Neutrophil (primary cell): ENCODE results near the gene DOCK3.

ENCODE experiments used
- H3K27ac ChIP-seq: fragments of 200-600 bp; sonication (generic); 2 replicates; pipeline ENCODE4 v1.5.1; 2016; ENCODE audit warnings: mild to moderate bottlenecking, moderate library complexity
- H3K27me3 ChIP-seq: fragments of 200-600 bp; sonication (generic); 2 replicates; pipeline ENCODE4 v1.6.0; 2016; ENCODE audit warnings: mild to moderate bottlenecking
- H3K36me3 ChIP-seq: fragments of 200-600 bp; sonication (generic); 2 replicates; pipeline ENCODE4 v1.5.1; 2017
- H3K4me1 ChIP-seq, 2 experiments: fragments of 200-600 bp in 1 of 2; sonication (generic) in 1 of 2; 1 replicate in 1 of 2; 2 replicates in 1 of 2; pipeline versions ENCODE4 v1.5.1 to v1.6.1; 2013 to 2016; ENCODE audit warnings: low read depth in 1 of 2, low read length in 1 of 2, mild to moderate bottlenecking in 1 of 2, moderate library complexity in 1 of 2; ENCODE audit not compliant: control insufficient read depth in 1 of 2, insufficient read depth in 1 of 2
- H3K4me3 ChIP-seq, 2 experiments: fragments of 200-600 bp in 1 of 2; sonication (generic) in 1 of 2; 1 replicate in 1 of 2; 2 replicates in 1 of 2; pipeline ENCODE4 v1.5.1; 2013 to 2016; ENCODE audit warnings: low read depth in 1 of 2, low read length in 1 of 2, mild to moderate bottlenecking in 1 of 2, moderate library complexity in 1 of 2
- H3K9me3 ChIP-seq: fragments of 200-600 bp; sonication (generic); 2 replicates; pipeline ENCODE4 v1.5.1; 2016
- CTCF ChIP-seq: fragments of 200-600 bp; sonication (generic); IDR thresholded peaks from 2 replicates; pipeline ENCODE4 v1.5.1; 2016; ENCODE audit warnings: antibody characterized with exemption

Gene DOCK3

GRCh38 chr3:51099794-51100535 is 425.2 kb downstream of the DOCK3 start:
- Histone ChIP-seq H3K36me3 (no peaks in the 10 kb centered on the region), H3K4me1 (no peaks in the 10 kb centered on the region), H3K27ac (no peak overlapping the region), H3K9me3 (no peaks in the 10 kb centered on the region), H3K27me3 (no peaks in the 10 kb centered on the region), H3K4me3 (no peak overlapping the region)
- TF ChIP-seq CTCF = no peak

- H3K4me3 ChIP-seq = no peak overlapping the region
- TF ChIP-seq CTCF = no peak
- H3K27me3 ChIP-seq = no peaks in the 10 kb centered on the region
- H3K27ac ChIP-seq = no peak overlapping the region
- no peaks in the 10 kb centered on the region for H3K4me1 ChIP-seq
- no peaks in the 10 kb centered on the region for H3K36me3 ChIP-seq
- H3K9me3 ChIP-seq = no peaks in the 10 kb centered on the region
Measured at GRCh38 chr3:51100536-51100851, 425.8 kb downstream of the DOCK3 start.

- H3K27me3 ChIP-seq = no peaks in the 10 kb centered on the region
- H3K9me3 ChIP-seq = no peaks in the 10 kb centered on the region
- H3K36me3 ChIP-seq = no peaks in the 10 kb centered on the region
- no peak for TF ChIP-seq CTCF
- H3K27ac ChIP-seq = no peak overlapping the region
- H3K4me3 ChIP-seq = no peak overlapping the region
- H3K4me1 ChIP-seq = no peaks in the 10 kb centered on the region
Measured at GRCh38 chr3:51102396-51102795, 427.7 kb downstream of the DOCK3 start.

DNA sequence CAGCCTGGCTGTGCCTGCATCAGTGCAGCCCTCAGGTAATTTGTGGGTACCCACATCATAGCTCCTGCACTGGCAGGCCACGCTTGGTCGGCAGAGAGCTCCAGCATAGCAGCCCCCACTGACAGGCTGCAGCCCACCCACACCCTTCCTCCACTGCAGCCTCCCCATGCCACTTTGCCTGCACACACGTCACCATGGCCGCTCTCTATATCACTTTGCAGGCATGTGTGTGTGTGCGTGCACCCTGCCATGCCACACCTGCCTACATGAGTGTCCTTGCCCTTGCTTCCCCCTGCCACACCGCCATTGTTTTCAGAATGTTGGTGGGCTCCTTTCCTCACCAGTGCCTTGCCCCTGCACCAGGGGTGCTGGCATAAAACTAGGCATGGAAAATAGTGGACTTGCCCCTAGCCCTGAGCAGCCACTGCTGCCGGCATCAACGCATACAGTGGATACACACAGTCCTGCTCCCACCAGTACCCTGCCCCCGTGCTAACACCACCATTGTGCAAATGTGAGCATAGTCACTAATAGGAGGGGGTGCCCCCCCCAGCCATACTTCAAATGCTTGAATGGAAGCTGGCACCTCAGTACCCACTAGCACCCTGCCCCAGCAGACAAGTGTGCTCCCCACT is 431.6 kb downstream of the DOCK3 start:
- no peaks in the 10 kb centered on the region for H3K4me1 ChIP-seq
- no peaks in the 10 kb centered on the region for H3K36me3 ChIP-seq
- H3K27me3 ChIP-seq = no peaks in the 10 kb centered on the region
- no peaks in the 10 kb centered on the region for H3K9me3 ChIP-seq
- H3K4me3 ChIP-seq = no peak overlapping the region
- H3K27ac ChIP-seq = no peak overlapping the region
- no peak for TF ChIP-seq CTCF

- Histone ChIP-seq H3K4me3 (no peak overlapping the region), H3K4me1 (no peaks in the 10 kb centered on the region), H3K27me3 (no peaks in the 10 kb centered on the region), H3K9me3 (no peaks in the 10 kb centered on the region), H3K27ac (no peak overlapping the region), H3K36me3 (no peaks in the 10 kb centered on the region)
- TF ChIP-seq CTCF = no peak
Measured at GRCh38 chr3:51110586-51110985, 435.9 kb downstream of the DOCK3 start.
